ENCODE results near the gene PSMC3. TPM values are rescaled to one million over a fixed set of nuclear protein-coding genes. Genes with fewer than 3 reads are reported as not detected.

The PSMC3 gene
- total and polyA plus RNA-seq, 8 donors, result 86.7 to 163 (median 130) TPM

DNA sequence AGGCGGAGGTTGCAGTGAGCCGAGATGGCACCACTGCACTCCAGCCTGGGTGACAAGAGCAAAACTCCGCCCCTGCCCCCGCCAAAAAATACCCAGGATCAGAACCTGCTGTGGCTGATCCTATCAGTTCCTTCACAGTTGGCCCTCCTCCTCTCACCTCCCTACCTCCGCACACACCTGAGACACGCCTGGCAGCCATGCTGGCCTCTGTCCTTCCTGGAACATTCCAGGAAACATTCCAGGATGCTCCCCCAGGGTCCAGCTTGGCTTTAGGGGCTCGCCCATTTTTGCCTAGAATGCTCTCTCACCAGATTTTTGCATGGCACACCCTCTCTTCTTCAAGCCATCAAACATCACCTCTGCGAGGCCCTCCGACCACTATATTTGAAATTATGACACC lies 20.6 kb upstream of the PSMC3 start:
- H3K27ac ChIP-seq, result no peak overlapping the region
- intact Hi-C loops (cut with DNase I), result no loop called here
- TF ChIP-seq, protein P1, sequence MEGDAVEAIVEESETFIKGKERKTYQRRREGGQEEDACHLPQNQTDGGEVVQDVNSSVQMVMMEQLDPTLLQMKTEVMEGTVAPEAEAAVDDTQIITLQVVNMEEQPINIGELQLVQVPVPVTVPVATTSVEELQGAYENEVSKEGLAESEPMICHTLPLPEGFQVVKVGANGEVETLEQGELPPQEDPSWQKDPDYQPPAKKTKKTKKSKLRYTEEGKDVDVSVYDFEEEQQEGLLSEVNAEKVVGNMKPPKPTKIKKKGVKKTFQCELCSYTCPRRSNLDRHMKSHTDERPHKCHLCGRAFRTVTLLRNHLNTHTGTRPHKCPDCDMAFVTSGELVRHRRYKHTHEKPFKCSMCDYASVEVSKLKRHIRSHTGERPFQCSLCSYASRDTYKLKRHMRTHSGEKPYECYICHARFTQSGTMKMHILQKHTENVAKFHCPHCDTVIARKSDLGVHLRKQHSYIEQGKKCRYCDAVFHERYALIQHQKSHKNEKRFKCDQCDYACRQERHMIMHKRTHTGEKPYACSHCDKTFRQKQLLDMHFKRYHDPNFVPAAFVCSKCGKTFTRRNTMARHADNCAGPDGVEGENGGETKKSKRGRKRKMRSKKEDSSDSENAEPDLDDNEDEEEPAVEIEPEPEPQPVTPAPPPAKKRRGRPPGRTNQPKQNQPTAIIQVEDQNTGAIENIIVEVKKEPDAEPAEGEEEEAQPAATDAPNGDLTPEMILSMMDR (IDR thresholded peaks at IDR 0.05), result no peak
- ATAC-seq (no peak), DNase-seq (no peak)
- no peaks in the 10 kb centered on the region for H3K27me3 ChIP-seq
- no peak overlapping the region for H3K4me3 ChIP-seq
- no peaks in the 10 kb centered on the region for H3K4me1 ChIP-seq
- no peaks in the 10 kb centered on the region for H3K9me3 ChIP-seq
- no peaks in the 10 kb centered on the region for H3K36me3 ChIP-seq

DNA sequence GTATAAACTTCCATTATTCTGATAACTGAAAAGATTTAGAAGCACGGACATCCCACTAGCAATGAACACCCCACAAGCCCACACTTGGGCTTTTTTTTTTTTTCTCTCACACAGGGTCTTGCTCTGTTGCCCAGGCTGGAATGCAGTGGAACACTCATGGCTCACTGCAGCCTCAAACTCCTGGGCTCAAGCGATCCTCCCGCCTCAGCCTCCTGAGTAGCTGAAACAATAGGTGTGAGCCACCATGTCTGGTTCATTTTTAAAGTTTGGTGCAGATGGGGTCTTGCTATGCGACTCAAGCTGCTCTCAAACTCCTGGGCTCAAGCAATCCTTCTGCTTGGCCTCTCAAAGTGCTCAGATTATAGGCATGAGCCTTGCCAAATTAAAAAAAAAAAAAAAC lies 19.6 kb upstream of the PSMC3 start:
- Histone ChIP-seq H3K27me3 (no peaks in the 10 kb centered on the region), H3K36me3 (no peaks in the 10 kb centered on the region), H3K9me3 (no peaks in the 10 kb centered on the region), H3K4me1 (no peaks in the 10 kb centered on the region), H3K27ac (no peak overlapping the region), H3K4me3 (no peak overlapping the region)
- TF ChIP-seq, protein P1 (IDR thresholded peaks at IDR 0.05), result no peak
- ATAC-seq (no peak), DNase-seq (no peak)
- intact Hi-C loops (cut with DNase I), result no loop called here

DNA sequence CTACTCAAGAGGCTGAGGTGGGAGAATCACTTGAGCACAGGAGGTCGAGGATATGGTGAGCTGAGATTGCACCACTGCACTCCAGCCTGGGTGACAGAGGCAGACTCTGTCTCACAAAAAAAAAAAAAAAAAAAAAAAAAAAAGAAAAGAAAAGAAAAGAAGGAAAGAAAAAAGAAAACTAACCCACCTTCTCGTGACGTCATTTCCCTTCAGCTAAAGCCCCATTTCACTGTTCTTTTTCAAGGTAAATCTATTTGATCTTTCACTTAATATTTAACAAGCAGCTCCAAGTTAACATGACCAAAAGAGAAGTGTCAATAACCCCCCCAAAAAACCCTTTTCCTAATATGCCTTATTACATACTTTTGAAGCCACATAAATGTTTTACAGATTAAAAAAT lies 17.6 kb upstream of the PSMC3 start:
- Histone ChIP-seq H3K36me3 (no peaks in the 10 kb centered on the region), H3K27ac (no peak overlapping the region), H3K4me3 (no peak overlapping the region), H3K9me3 (no peaks in the 10 kb centered on the region), H3K27me3 (no peaks in the 10 kb centered on the region), H3K4me1 (no peaks in the 10 kb centered on the region)
- no peak for DNase-seq
- ATAC-seq, result no peak
- intact Hi-C loops (cut with DNase I), result no loop called here
- TF ChIP-seq, protein P1 (IDR thresholded peaks at IDR 0.05), result no peak

DNA sequence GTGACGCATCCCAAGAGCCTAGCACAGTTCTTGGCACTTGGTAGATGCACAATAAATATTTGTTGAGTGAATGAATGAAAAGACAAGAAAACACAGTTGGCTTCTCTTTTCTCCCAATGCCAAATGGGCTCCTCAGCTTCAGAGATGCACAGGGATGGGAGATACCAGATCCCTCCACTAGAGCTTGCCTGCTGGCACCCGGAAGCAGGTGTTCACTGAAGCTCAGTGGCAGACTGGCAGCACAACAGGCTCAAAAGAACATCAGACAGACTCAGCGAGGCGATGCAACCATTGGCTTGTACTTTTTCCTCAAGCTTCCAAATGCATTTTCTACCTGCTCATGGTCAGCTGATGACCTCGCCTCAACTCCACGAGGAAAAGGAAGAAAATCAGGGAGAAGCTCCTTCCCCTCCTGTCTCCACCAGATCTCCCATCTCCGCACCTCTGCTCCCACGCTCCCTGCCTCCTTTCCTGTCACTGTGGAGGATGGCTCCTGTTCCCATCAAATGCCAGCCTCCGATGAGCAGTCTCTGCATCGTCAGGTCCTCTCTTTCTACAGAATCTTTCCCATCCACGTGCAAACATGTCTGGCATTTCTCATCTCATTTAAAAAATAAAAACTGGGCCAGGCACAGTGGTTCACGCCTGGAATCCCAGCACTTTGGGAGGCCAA lies 16.9 kb upstream of the PSMC3 start:
- no peaks in the 10 kb centered on the region for H3K4me1 ChIP-seq
- intact Hi-C loops (cut with DNase I), result no loop called here

DNA sequence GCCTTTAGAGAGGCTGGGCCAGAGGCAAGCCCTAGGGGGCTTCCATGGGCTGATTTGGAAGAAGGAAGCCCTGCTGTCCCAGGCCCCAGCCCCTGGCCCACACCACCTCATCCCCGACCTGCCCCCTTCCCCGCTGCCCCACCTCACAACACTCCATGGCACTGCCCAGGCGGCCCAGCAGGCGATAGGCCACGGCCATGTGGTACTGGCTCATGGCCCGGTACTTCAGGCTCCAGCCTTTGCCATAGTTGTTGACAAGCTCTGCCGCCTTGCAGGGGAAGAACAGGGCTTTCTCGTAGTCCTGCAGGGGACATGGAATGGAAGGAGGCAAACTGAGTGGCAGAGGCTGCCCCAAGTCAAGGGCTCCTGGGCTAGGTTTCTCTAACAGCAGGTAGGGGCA lies 16.3 kb upstream of the PSMC3 start:
- ATAC-seq, result no peak

More for the DNA sequence above, 16.9 kb upstream of the PSMC3 start:
- no peak overlapping the region for H3K4me3 ChIP-seq
- no peaks in the 10 kb centered on the region for H3K36me3 ChIP-seq
- no peaks in the 10 kb centered on the region for H3K27me3 ChIP-seq
- TF ChIP-seq, protein P1 (IDR thresholded peaks at IDR 0.05), result no peak
- H3K27ac ChIP-seq, result no peak overlapping the region
- ATAC-seq, result no peak
- no peak for DNase-seq
- H3K9me3 ChIP-seq, result no peaks in the 10 kb centered on the region

More for the DNA sequence above, 16.3 kb upstream of the PSMC3 start:
- TF ChIP-seq, protein P1 (IDR thresholded peaks at IDR 0.05), result no peak
- H3K27ac ChIP-seq, result no peak overlapping the region
- H3K9me3 ChIP-seq, result no peaks in the 10 kb centered on the region
- no peaks in the 10 kb centered on the region for H3K27me3 ChIP-seq
- intact Hi-C loops (cut with DNase I), result no loop called here
- no peak overlapping the region for H3K4me3 ChIP-seq
- H3K4me1 ChIP-seq, result no peaks in the 10 kb centered on the region
- no peaks in the 10 kb centered on the region for H3K36me3 ChIP-seq
- no peak for DNase-seq
